Measurements from ENCODE around the gene RBM33.

GRCh38 chr7:155778349-155778748 is 133.9 kb downstream of the RBM33 start:
- TF ChIP-seq MAX (IDR thresholded peaks at IDR 0.05), result no peak
- no peak for TF ChIP-seq YY1 (IDR thresholded peaks at IDR 0.05; ENCODE audit: low read depth)
- no peak for TF ChIP-seq TAF1 (IDR thresholded peaks at IDR 0.05; ENCODE audit: low read depth)
- TF ChIP-seq FOXM1 (IDR thresholded peaks at IDR 0.05; ENCODE audit: borderline replicate concordance, low read depth), result no peak
- no peak for TF ChIP-seq EP300 (IDR thresholded peaks at IDR 0.05; ENCODE audit: borderline replicate concordance)
- no peak for TF ChIP-seq CREB1 (IDR thresholded peaks at IDR 0.05; ENCODE audit: low read depth)
- TF ChIP-seq RAD21 (IDR thresholded peaks at IDR 0.05; ENCODE audit: low read depth), result no peak
- no peak for TF ChIP-seq REST (IDR thresholded peaks at IDR 0.05; ENCODE audit: low read depth)
- TF ChIP-seq CEBPB (IDR thresholded peaks at IDR 0.05), result no peak
- TF ChIP-seq TEAD4 (IDR thresholded peaks at IDR 0.05), result no peak
- TF ChIP-seq NFIC (IDR thresholded peaks at IDR 0.05), result no peak
- TF ChIP-seq, protein P1, sequence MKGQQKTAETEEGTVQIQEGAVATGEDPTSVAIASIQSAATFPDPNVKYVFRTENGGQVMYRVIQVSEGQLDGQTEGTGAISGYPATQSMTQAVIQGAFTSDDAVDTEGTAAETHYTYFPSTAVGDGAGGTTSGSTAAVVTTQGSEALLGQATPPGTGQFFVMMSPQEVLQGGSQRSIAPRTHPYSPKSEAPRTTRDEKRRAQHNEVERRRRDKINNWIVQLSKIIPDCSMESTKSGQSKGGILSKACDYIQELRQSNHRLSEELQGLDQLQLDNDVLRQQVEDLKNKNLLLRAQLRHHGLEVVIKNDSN (IDR thresholded peaks at IDR 0.05), result no peak
- TF ChIP-seq EGR1 (IDR thresholded peaks at IDR 0.05), result no peak
